ENCODE measurements around the gene CACNB1. TPM values are rescaled to one million over a fixed set of nuclear protein-coding genes. Genes with fewer than 3 reads are reported as not detected.

The CACNB1 gene
- total and polyA plus RNA-seq, 2 of the 4 experiments (the other 2 are of a cell fraction) = 2.5 to 8.6 TPM

DNA sequence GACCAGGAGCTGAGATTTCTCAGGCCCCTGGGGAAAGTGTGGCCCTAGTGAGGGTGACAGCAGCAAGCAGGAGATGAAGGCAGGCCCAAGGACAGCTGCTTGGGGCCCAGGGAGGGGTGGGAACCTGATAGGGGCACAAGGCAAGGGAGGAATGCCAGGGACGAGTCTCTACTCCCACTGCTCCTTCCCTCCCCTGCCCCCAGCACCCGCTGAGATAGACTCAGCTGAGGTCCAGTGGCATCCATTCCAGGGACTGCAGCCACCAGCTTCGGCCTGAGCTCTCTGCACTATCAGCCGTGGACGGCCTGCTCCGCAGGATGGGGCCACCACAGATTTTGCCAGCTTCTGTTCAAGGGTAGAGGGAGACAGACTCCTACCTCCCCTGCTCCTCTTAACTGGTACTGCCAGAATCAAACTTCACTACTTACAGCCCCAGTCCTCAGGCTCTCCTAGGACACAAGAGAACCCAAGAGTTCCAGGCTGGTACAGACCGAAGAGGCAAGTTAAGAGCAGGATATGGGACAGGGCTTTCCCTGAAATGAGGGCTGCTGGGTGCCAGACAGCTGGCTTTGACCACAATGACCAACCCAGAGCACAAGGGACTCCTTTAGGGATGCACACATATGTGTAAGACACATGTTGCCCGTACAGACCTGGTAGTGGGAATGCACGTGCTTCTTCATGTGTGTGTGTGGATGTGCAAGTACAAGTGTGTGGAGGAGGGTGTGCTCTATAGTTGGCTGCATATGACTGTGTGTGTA lies 5.5 kb downstream of the CACNB1 start:
- no peak overlapping the region for H3K4me2 ChIP-seq (ENCODE audit: low read depth, low read length)
- peaks cover 34% of the 10 kb centered on the region for H3K36me3 ChIP-seq (ENCODE audit: control insufficient read depth, insufficient read depth, low read length)
- H2BK120ac ChIP-seq (ENCODE audit: low read depth, low read length) = no peak overlapping the region
- TF ChIP-seq, protein P1, sequence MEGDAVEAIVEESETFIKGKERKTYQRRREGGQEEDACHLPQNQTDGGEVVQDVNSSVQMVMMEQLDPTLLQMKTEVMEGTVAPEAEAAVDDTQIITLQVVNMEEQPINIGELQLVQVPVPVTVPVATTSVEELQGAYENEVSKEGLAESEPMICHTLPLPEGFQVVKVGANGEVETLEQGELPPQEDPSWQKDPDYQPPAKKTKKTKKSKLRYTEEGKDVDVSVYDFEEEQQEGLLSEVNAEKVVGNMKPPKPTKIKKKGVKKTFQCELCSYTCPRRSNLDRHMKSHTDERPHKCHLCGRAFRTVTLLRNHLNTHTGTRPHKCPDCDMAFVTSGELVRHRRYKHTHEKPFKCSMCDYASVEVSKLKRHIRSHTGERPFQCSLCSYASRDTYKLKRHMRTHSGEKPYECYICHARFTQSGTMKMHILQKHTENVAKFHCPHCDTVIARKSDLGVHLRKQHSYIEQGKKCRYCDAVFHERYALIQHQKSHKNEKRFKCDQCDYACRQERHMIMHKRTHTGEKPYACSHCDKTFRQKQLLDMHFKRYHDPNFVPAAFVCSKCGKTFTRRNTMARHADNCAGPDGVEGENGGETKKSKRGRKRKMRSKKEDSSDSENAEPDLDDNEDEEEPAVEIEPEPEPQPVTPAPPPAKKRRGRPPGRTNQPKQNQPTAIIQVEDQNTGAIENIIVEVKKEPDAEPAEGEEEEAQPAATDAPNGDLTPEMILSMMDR (conservative IDR thresholded peaks at IDR 0.05; ENCODE audit: low read depth, low read length) = no peak
- no peak for TF ChIP-seq SMC3 (IDR thresholded peaks at IDR 0.05; ENCODE audit: low read depth, low read length)
- in situ Hi-C loops (cut with MboI; ENCODE audit: low sequenced_read_pairs) (no loop called here), dilution Hi-C loops (cut with HindIII; ENCODE audit: low sequenced_read_pairs, unreplicated experiment) (no loop called here), intact Hi-C loops (cut with micrococcal nuclease) (no loop called here)
- no peak overlapping the region for H3K27ac ChIP-seq (ENCODE audit: insufficient read depth, low read length)
- H2BK20ac ChIP-seq (ENCODE audit: low read depth, low read length) = no peak overlapping the region
- no peak overlapping the region for H2BK5ac ChIP-seq (ENCODE audit: low read depth, low read length, poor library complexity, severe bottlenecking)
- H3K4me1 ChIP-seq (ENCODE audit: control insufficient read depth, insufficient read depth, low read length) = peaks cover 16% of the 10 kb centered on the region
- no peak overlapping the region for H4K8ac ChIP-seq (ENCODE audit: low read depth in 2 of 2, low read length in 2 of 2)
- no peak overlapping the region for H3K9ac ChIP-seq (ENCODE audit: low read depth, low read length)
- H3K79me1 ChIP-seq (ENCODE audit: low read depth in 1 of 2, low read length in 2 of 2) = peaks cover 26 to 49% of the 10 kb centered on the region in 2 experiments
- WGBS, 2 experiments (ENCODE audit: extremely low coverage in 2 of 2, insufficient read length in 1 of 2) = 89% methylated on average over 6 of the region's 9 CpGs; no CpG with 5 or more reads in 1 of the 2 experiments
- H3K4ac ChIP-seq (ENCODE audit: low read depth, low read length) = no peak overlapping the region
- no peak for ATAC-seq (ENCODE audit: low read depth)
- H2AK5ac ChIP-seq (ENCODE audit: low read depth, low read length) = no peak overlapping the region
- H2BK15ac ChIP-seq (ENCODE audit: low read depth, low read length) = no peak overlapping the region
- no peak overlapping the region for H3K4me3 ChIP-seq (ENCODE audit: insufficient read depth, low read depth, low read length)
- H4K20me1 ChIP-seq (ENCODE audit: insufficient read depth, low read length) = peaks cover 21% of the 10 kb centered on the region
- no peak overlapping the region for H3K18ac ChIP-seq (ENCODE audit: low read depth, low read length)
- no peak overlapping the region for H4K91ac ChIP-seq (ENCODE audit: insufficient read depth, low read depth, low read length)
- BruUV-seq (replicated peaks) = no TSS peak
- no peak overlapping the region for H3K56ac ChIP-seq (ENCODE audit: extremely low read depth, insufficient read depth, low read length)
- ChIA-PET POLR2A (ENCODE audit: unreplicated experiment) (no interaction called here), CTCF (no interaction called here)
- no peak overlapping the region for H2AK9ac ChIP-seq (replicated peaks; ENCODE audit: low read depth, low read length, poor library complexity)
- H3K27me3 ChIP-seq (ENCODE audit: control insufficient read depth, insufficient read depth, low read length) = no peaks in the 10 kb centered on the region
- H4K5ac ChIP-seq (ENCODE audit: low read depth, low read length) = no peak overlapping the region
- H3K14ac ChIP-seq (replicated peaks; ENCODE audit: low read depth, low read length) = no peak overlapping the region
- H3K23ac ChIP-seq (ENCODE audit: low read depth, low read length) = no peak overlapping the region
- peaks cover 15% of the 10 kb centered on the region for H3K9me1 ChIP-seq (ENCODE audit: insufficient read depth, low read length)
- no peak overlapping the region for H2AFZ ChIP-seq (replicated peaks; ENCODE audit: low read length, poor library complexity)
- H3K9me3 ChIP-seq (ENCODE audit: control insufficient read depth, insufficient read depth, low read length) = no peaks in the 10 kb centered on the region
- no peak for DNase-seq

Measured in IMR-90 (cell line).